Activated CD4-positive, alpha-beta memory T cell treated with anti-CD3 and anti-CD28 coated beads for 36 hours (primary cell): Measurements from ENCODE around the gene LOXL4. TPM values are rescaled to one million over a fixed set of nuclear protein-coding genes. Genes with fewer than 3 reads are reported as not detected.
A peak's percentile ranks its signal among the peaks of the same experiment; 100 is the strongest.
"Not testable (repeated sequence)": the region's sequence is repeated elsewhere in the genome, so short reads cannot be mapped to it uniquely, and the experiment has no call there.

Experiments used
- CTCF ChIA-PET: fragments of 350-600 bp; sonication (Branson Sonifier 250); formaldehyde crosslinking; loops from one replicate; lab custom pipeline; 2021; ENCODE audit warnings: antibody characterized with exemption, inconsistent platforms; lab: Charles Lee
- POLR2A ChIA-PET: fragments of 350-600 bp; sonication (Branson Sonifier 250); formaldehyde crosslinking; loops from one replicate; lab custom pipeline; 2021; ENCODE audit warnings: antibody characterized with exemption; lab: Charles Lee
- DNase-seq: peaks from one replicate; pipeline ENCODE4 v3.0.0-alpha.2; 2020
- H3K27ac Mint-ChIP-seq: one replicate; pipeline ENCODE4 v1.8.0; 2021; ENCODE audit warnings: mixed read lengths
- H3K27me3 Mint-ChIP-seq: one replicate; pipeline ENCODE4 v1.8.0; 2021; ENCODE audit warnings: mixed read lengths
- H3K36me3 Mint-ChIP-seq: one replicate; pipeline ENCODE4 v1.8.0; 2021; ENCODE audit warnings: mixed read lengths
- H3K4me1 Mint-ChIP-seq: one replicate; pipeline ENCODE4 v1.8.0; 2021; ENCODE audit warnings: low read depth, mixed read lengths
- H3K4me3 Mint-ChIP-seq: one replicate; pipeline ENCODE4 v1.8.0; 2021; ENCODE audit warnings: mild to moderate bottlenecking, mixed read lengths
- H3K9me3 Mint-ChIP-seq: one replicate; pipeline ENCODE4 v1.8.0; 2021; ENCODE audit warnings: mixed read lengths
- intact Hi-C: fragments of 100-400 bp; cut with micrococcal nuclease; formaldehyde crosslinking; loops from one replicate; pipeline ENCODE4 v1.15.1; 2023
- total RNA-seq, 2 experiments: library from RNA; stranded (reverse); gene quantifications; one replicate each; pipeline ENCODE4 v1.2.3, GENCODE V29; 2021

Gene LOXL4
- total RNA-seq, 2 experiments from 2014 or later: not detected

DNA sequence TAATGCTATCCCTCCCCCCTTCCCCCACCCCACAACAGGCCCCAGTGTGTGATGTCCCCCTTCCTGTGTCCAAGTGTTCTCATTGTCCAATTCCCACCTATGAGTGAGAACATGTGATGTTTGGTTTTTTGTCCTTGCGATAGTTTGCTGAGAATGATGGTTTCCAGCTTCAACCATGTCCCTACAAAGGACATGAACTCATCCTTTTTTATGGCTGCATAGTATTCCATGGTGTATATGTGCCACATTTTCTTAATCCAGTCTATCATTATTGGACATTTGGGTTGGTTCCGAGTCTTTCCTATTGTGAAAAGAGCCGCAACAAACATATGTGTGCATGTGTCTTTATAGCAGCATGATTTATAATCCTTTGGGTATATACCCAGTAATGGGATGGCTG, 40.3 kb downstream of the LOXL4 start:
- peaks cover 29% of the 10 kb centered on the region for H3K36me3 Mint-ChIP-seq
- H3K27me3 Mint-ChIP-seq, intact Hi-C loops, CTCF ChIA-PET, DNase-seq, H3K4me3 Mint-ChIP-seq, POLR2A ChIA-PET: not testable (repeated sequence)
- H3K27ac Mint-ChIP-seq: peak overlapping the region; percentile 33
- H3K9me3 Mint-ChIP-seq: peaks cover 10% of the 10 kb centered on the region
- H3K4me1 Mint-ChIP-seq: peaks cover 13% of the 10 kb centered on the region

DNA sequence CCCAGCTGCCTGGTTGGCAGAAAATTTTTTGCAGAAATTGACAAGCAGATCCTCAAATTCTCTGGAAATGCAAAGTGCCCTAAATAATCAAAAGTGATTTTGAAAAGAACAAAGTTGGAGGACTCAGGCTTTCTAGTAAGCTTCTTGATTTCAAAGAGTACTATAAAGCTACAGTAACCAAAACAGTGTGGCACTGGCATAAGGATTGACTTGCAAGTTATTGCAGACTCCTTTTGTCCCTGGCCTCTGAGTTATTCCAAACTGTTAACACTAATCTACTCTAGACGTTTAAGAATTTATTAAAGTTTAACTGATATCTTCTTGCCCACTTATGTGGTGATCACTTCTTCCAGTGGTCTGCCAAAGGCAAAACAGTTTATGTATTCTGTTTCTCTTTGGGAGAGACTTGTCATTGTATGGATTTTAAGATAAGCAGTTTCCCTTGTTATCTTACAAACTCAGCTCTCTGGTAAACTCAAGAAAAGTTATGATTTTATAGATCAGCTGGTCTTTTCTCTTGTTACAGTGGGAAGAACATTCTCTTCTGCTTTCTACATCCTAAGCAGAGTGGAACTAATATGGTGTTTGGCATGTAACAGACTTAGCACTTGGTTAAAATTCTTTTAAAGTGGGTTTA, 41.4 kb downstream of the LOXL4 start:
- no peak overlapping the region for H3K4me3 Mint-ChIP-seq
- H3K36me3 Mint-ChIP-seq: peaks cover 28% of the 10 kb centered on the region
- no peaks in the 10 kb centered on the region for H3K27me3 Mint-ChIP-seq
- no peak for DNase-seq
- H3K4me1 Mint-ChIP-seq: peaks cover 13% of the 10 kb centered on the region
- intact Hi-C loops: no loop called here
- H3K27ac Mint-ChIP-seq: no peak overlapping the region
- POLR2A ChIA-PET: no interaction called here
- H3K9me3 Mint-ChIP-seq: peaks cover 10% of the 10 kb centered on the region
- CTCF ChIA-PET: no interaction called here

DNA sequence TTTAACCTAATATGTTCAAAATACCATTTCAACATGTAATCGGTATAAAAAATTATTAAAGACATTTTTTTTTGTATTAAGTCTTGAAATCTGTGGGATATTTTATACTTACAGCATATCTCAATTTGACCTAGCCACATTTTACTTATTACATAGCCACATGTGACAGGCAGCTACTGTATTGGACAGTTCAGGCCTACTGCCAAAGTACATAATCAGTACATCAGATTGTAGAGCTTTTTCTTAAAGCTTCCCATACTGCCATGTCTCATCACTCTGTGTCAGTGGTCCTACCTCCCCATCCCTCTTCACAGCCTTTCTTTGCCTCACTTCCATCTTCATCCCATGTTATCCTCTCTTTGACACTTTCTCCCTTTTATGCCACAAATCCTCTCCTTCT, 43.0 kb downstream of the LOXL4 start:
- Mint-ChIP-seq H3K4me3 (no peak overlapping the region), H3K4me1 (peaks cover 13% of the 10 kb centered on the region), H3K36me3 (peaks cover 25% of the 10 kb centered on the region), H3K27ac (no peak overlapping the region), H3K9me3 (peaks cover 11% of the 10 kb centered on the region), H3K27me3 (no peaks in the 10 kb centered on the region)
- POLR2A ChIA-PET: no interaction called here
- intact Hi-C loops: no loop called here
- DNase-seq: no peak
- CTCF ChIA-PET: interaction anchor here (0.7 to 1.2 kb wide), 2 partner anchors 184 to 671 kb away, joined by 3 read pairs; no protein-coding TSS in a partner anchor

DNA sequence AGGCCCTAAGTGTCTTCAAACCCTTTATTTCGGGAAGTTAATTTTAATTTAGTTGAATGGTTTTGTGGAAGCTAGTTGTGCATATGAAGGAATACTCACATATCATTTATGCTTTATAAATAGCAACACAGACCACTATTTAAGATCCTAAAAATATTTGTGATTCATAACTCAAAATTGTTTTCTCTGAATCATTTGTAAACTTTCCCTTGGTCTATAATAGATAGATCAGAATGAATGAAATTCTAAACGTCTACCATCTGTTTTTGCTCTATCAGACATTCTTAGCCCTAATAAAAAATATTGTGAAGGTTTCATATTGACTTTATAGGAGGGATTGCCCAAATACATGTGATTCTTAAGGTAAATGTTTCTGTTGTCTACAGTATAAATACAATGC, 43.5 kb downstream of the LOXL4 start:
- POLR2A ChIA-PET: no interaction called here
- CTCF ChIA-PET: interaction anchor here (0.7 kb wide), 1 partner anchor 172 kb away, joined by 3 read pairs; no protein-coding TSS in a partner anchor

DNA sequence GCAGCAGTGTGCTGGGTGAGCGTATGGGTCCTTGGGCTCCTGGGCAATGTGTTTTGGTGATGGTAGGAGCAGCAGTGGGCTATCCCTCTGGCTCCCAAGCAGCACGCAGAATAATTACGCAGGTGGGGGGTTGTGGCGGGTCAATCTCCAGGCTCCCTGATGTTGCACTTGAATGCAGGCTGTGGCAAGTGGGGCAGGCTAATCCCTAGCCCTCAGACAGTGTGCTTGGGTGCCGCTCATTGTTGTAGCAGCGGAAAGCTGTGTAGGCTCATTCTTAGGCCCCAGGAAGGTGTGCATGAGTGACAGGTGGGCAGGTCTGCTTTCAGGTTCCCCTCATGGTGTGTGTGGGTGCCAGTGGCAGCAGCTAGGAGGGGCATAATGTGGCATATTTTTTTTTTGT, 44.1 kb downstream of the LOXL4 start:
- no peak for DNase-seq
- Mint-ChIP-seq H3K4me3 (no peak overlapping the region), H3K27me3 (no peaks in the 10 kb centered on the region), H3K9me3 (peaks cover 22% of the 10 kb centered on the region), H3K36me3 (peaks cover 32% of the 10 kb centered on the region), H3K27ac (no peak overlapping the region), H3K4me1 (peaks cover 11% of the 10 kb centered on the region)
- intact Hi-C loops: no loop called here
- ChIA-PET POLR2A (no interaction called here), CTCF (interaction anchor here (0.7 kb wide), 1 partner anchor 172 kb away, joined by 3 read pairs; no protein-coding TSS in a partner anchor)

More for the DNA sequence above, 43.5 kb downstream of the LOXL4 start:
- no peak for DNase-seq
- no peak overlapping the region for H3K27ac Mint-ChIP-seq
- H3K36me3 Mint-ChIP-seq: peaks cover 30% of the 10 kb centered on the region
- peaks cover 16% of the 10 kb centered on the region for H3K9me3 Mint-ChIP-seq
- no peaks in the 10 kb centered on the region for H3K27me3 Mint-ChIP-seq
- peaks cover 13% of the 10 kb centered on the region for H3K4me1 Mint-ChIP-seq
- H3K4me3 Mint-ChIP-seq: no peak overlapping the region
- intact Hi-C loops: no loop called here

DNA sequence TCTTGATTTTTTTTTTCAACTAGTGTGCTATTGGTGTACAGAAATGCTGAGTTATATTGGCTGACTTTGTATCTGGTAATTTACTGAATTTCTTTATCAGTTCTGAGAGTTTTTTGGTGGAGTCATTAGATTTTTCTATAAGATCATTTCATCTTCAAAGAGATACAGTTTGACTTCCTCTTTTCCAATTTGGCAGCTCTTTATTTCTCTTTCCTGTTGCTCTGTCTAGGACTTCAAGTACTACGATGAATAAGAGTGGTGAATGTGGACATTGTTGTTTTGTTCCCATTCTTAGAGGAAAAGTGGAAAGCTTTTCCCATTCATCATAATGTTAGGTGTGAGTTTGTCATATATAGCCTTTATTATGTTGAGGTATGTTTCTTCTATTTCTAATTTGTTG, 50.2 kb downstream of the LOXL4 start:
- H3K27me3 Mint-ChIP-seq: no peaks in the 10 kb centered on the region
- H3K36me3 Mint-ChIP-seq: peaks cover 38% of the 10 kb centered on the region
- CTCF ChIA-PET: no interaction called here

GRCh38 chr10:98215373-98215772, 52.6 kb downstream of the LOXL4 start:
- no peaks in the 10 kb centered on the region for H3K27me3 Mint-ChIP-seq
- CTCF ChIA-PET: no interaction called here

More for the DNA sequence above, 50.2 kb downstream of the LOXL4 start:
- Mint-ChIP-seq H3K4me1 (peaks cover 16% of the 10 kb centered on the region), H3K27ac (no peak overlapping the region), H3K4me3 (no peak overlapping the region), H3K9me3 (peaks cover 30% of the 10 kb centered on the region)
- intact Hi-C loops: no loop called here
- DNase-seq: no peak
- POLR2A ChIA-PET: no interaction called here

GRCh38 chr10:98213740-98214139, 54.3 kb downstream of the LOXL4 start:
- Mint-ChIP-seq H3K4me3 (no peak overlapping the region), H3K9me3 (peaks cover 17% of the 10 kb centered on the region), H3K27ac (no peak overlapping the region), H3K36me3 (peaks cover 52% of the 10 kb centered on the region), H3K4me1 (peaks cover 40% of the 10 kb centered on the region), H3K27me3 (no peaks in the 10 kb centered on the region)
- POLR2A ChIA-PET: no interaction called here
- intact Hi-C loops: no loop called here
- CTCF ChIA-PET: no interaction called here
- no peak for DNase-seq

More at GRCh38 chr10:98215373-98215772, 52.6 kb downstream of the LOXL4 start:
- Mint-ChIP-seq H3K36me3 (peaks cover 51% of the 10 kb centered on the region), H3K4me3 (no peak overlapping the region), H3K9me3 (peaks cover 30% of the 10 kb centered on the region), H3K27ac (no peak overlapping the region), H3K4me1 (peaks cover 31% of the 10 kb centered on the region)
- intact Hi-C loops: no loop called here
- no peak for DNase-seq
- POLR2A ChIA-PET: no interaction called here

- H3K27me3 Mint-ChIP-seq: no peaks in the 10 kb centered on the region
- DNase-seq: no peak
- peaks cover 45% of the 10 kb centered on the region for H3K4me1 Mint-ChIP-seq
- CTCF ChIA-PET: no interaction called here
- no peak overlapping the region for H3K27ac Mint-ChIP-seq
- peaks cover 48% of the 10 kb centered on the region for H3K36me3 Mint-ChIP-seq
- H3K4me3 Mint-ChIP-seq: no peak overlapping the region
- POLR2A ChIA-PET: no interaction called here
- peaks cover 4% of the 10 kb centered on the region for H3K9me3 Mint-ChIP-seq
- intact Hi-C loops: no loop called here
These were observed 55.8 kb downstream of the LOXL4 start for GRCh38 chr10:98212196-98212595.

DNA sequence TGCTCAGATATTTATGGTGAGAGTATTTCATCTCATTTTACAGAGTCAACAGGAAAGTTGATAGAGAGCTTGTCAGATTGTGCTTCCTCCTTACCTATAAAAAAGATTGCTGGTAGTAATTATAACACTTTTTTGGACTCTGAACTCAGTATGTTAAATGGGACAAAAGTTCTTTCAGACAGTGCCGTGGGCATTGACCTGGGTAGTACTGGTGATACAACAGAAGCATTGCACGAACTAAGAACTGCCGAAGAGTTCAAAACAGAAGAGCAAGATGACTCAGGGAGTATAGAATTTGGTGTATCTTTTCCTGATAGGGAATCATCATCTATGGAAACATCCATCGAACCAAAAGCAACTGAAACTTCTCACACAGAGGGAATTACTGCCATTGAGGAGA, 58.6 kb downstream of the LOXL4 start:
- intact Hi-C loops: loop anchor here (5.0 kb wide), 1 partner anchor 67 kb away; no protein-coding TSS in a partner anchor
- ChIA-PET CTCF (interaction anchor here (0.8 kb wide), 1 partner anchor 39 kb away, joined by 3 read pairs; no protein-coding TSS in a partner anchor), POLR2A (interaction anchor here (1.1 kb wide), 1 partner anchor 42 kb away, joined by 3 read pairs; no protein-coding TSS in a partner anchor)
- peaks cover 44% of the 10 kb centered on the region for H3K4me1 Mint-ChIP-seq
- no peak overlapping the region for H3K4me3 Mint-ChIP-seq
- no peak overlapping the region for H3K27ac Mint-ChIP-seq
- no peaks in the 10 kb centered on the region for H3K27me3 Mint-ChIP-seq
- H3K9me3 Mint-ChIP-seq: no peaks in the 10 kb centered on the region
- H3K36me3 Mint-ChIP-seq: peaks cover 38% of the 10 kb centered on the region
- no peak for DNase-seq

- Mint-ChIP-seq H3K4me1 (peaks cover 41% of the 10 kb centered on the region), H3K9me3 (no peaks in the 10 kb centered on the region), H3K4me3 (no peak overlapping the region), H3K36me3 (peaks cover 38% of the 10 kb centered on the region), H3K27ac (no peak overlapping the region), H3K27me3 (no peaks in the 10 kb centered on the region)
- no peak for DNase-seq
- CTCF ChIA-PET: no interaction called here
- POLR2A ChIA-PET: interaction anchor here (1.1 kb wide), 1 partner anchor 42 kb away, joined by 3 read pairs; no protein-coding TSS in a partner anchor
- intact Hi-C loops: loop anchor here (5.0 kb wide), 1 partner anchor 67 kb away; no protein-coding TSS in a partner anchor
These were observed 59.1 kb downstream of the LOXL4 start for GRCh38 chr10:98208925-98209324.

DNA sequence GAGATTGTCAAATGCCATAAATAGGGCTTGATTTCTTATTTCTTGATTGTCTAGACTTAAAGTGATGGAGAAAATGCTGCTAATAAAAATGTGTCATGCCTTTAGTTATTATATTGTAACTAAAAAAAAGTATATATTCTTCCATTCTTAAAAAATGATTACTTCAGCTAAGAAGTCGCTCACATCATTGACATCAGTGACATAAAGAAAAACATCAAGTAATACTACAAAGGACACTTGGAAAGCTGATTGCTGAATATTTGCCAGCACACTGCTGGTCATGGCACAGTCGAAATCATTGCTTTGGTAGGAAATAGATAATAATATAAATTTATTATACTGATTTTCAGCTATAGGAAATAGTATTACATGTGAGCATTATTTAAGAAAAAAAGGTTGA, 62.6 kb downstream of the LOXL4 start:
- DNase-seq: no peak
- Mint-ChIP-seq H3K27ac (no peak overlapping the region), H3K27me3 (no peaks in the 10 kb centered on the region), H3K4me3 (no peak overlapping the region), H3K9me3 (no peaks in the 10 kb centered on the region), H3K36me3 (peaks cover 21% of the 10 kb centered on the region), H3K4me1 (peaks cover 22% of the 10 kb centered on the region)
- ChIA-PET POLR2A (no interaction called here), CTCF (interaction anchor here (1.5 kb wide), 1 partner anchor 34 kb away, joined by 7 read pairs; no protein-coding TSS in a partner anchor)
- intact Hi-C loops: loop anchor here (5.0 kb wide), 1 partner anchor 63 kb away; no protein-coding TSS in a partner anchor
